ENCODE results near the gene CD40LG.

DNA sequence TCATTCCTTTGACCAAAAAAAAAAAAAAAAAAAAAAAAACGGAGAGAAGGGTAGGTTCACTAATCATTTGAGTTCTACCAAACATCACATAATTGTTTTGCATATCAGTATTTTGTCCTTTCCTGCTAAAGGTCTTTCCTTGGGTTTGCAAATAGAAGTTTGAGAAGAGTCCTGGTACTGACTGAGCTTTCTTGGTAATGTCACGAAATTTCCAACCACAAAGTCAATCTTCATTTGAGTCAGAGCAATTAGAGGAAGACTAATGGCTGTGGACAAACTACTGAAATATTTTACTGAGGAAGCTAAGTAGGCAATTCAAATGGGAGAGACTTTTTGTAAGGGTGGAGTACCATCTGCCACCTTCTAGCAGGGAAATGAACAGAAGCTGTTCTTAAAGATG lies 21.7 kb upstream of the CD40LG start:
- no peak for TF ChIP-seq POLR2A (IDR thresholded peaks at IDR 0.05)
- TF ChIP-seq, protein P1, sequence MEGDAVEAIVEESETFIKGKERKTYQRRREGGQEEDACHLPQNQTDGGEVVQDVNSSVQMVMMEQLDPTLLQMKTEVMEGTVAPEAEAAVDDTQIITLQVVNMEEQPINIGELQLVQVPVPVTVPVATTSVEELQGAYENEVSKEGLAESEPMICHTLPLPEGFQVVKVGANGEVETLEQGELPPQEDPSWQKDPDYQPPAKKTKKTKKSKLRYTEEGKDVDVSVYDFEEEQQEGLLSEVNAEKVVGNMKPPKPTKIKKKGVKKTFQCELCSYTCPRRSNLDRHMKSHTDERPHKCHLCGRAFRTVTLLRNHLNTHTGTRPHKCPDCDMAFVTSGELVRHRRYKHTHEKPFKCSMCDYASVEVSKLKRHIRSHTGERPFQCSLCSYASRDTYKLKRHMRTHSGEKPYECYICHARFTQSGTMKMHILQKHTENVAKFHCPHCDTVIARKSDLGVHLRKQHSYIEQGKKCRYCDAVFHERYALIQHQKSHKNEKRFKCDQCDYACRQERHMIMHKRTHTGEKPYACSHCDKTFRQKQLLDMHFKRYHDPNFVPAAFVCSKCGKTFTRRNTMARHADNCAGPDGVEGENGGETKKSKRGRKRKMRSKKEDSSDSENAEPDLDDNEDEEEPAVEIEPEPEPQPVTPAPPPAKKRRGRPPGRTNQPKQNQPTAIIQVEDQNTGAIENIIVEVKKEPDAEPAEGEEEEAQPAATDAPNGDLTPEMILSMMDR (IDR thresholded peaks at IDR 0.05): no peak
- no peak for TF ChIP-seq POLR2AphosphoS5 (IDR thresholded peaks at IDR 0.05)
